Progenitor cell of endocrine pancreas (in vitro differentiated cells): ENCODE results near the gene LIX1. TPM values are rescaled to one million over a fixed set of nuclear protein-coding genes. Genes with fewer than 3 reads are reported as not detected.
"Not testable (repeated sequence)": the region's sequence is repeated elsewhere in the genome, so short reads cannot be mapped to it uniquely, and the experiment has no call there.

Source experiments
- DNase-seq: peaks from one replicate; pipeline ENCODE4 v3.0.0; 2021; ENCODE audit warnings: low spot score; ENCODE audit not compliant: unreplicated experiment
- H3K27ac Mint-ChIP-seq: 2 replicates; pipeline ENCODE4 v1.8.0; 2021; ENCODE audit warnings: mild to moderate bottlenecking, moderate library complexity, mixed read lengths
- H3K27me3 Mint-ChIP-seq: 2 replicates; pipeline ENCODE4 v1.8.0; 2021; ENCODE audit warnings: mixed read lengths
- H3K36me3 Mint-ChIP-seq: 2 replicates; pipeline ENCODE4 v1.8.0; 2022; ENCODE audit warnings: mixed read lengths; ENCODE audit not compliant: insufficient read depth
- H3K4me1 Mint-ChIP-seq: 2 replicates; pipeline ENCODE4 v1.8.0; 2021; ENCODE audit warnings: low read depth, mixed read lengths
- H3K4me3 Mint-ChIP-seq: 2 replicates; pipeline ENCODE4 v1.8.0; 2021; ENCODE audit warnings: low read depth, mild to moderate bottlenecking, moderate library complexity, mixed read lengths
- H3K9me3 Mint-ChIP-seq: 2 replicates; pipeline ENCODE4 v1.8.0; 2021; ENCODE audit warnings: low read depth, mixed read lengths
- CTCF ChIP-seq: fragments of 200-600 bp; sonication (generic); IDR thresholded peaks from one replicate; pipeline ENCODE4 v1.5.0; 2021; ENCODE audit warnings: antibody characterized with exemption, mild to moderate bottlenecking; ENCODE audit not compliant: unreplicated experiment
- total RNA-seq: library from RNA; stranded (reverse); gene quantifications from 2 replicates; pipeline ENCODE4 v1.2.1, GENCODE V29; 2021

The LIX1 gene
- total RNA-seq, 1 donor from 2014 or later: 0.31 TPM

GRCh38 chr5:97087138-97087537, 55.3 kb downstream of the LIX1 start:
- Mint-ChIP-seq H3K27me3 (no peaks in the 10 kb centered on the region), H3K4me3 (no peak overlapping the region), H3K27ac (no peak overlapping the region), H3K9me3 (no peaks in the 10 kb centered on the region), H3K36me3 (peaks cover 2% of the 10 kb centered on the region), H3K4me1 (no peaks in the 10 kb centered on the region)
- TF ChIP-seq CTCF: no peak
- no peak for DNase-seq

- no peak for TF ChIP-seq CTCF
- Mint-ChIP-seq H3K4me1 (no peaks in the 10 kb centered on the region), H3K4me3 (no peak overlapping the region), H3K9me3 (no peaks in the 10 kb centered on the region), H3K27ac (no peak overlapping the region), H3K36me3 (peaks cover 2% of the 10 kb centered on the region), H3K27me3 (no peaks in the 10 kb centered on the region)
- no peak for DNase-seq
Measured at GRCh38 chr5:97085459-97086181, 56.8 kb downstream of the LIX1 start.

- not testable (repeated sequence) for DNase-seq, H3K27me3 Mint-ChIP-seq, H3K36me3 Mint-ChIP-seq, H3K9me3 Mint-ChIP-seq, H3K27ac Mint-ChIP-seq, H3K4me1 Mint-ChIP-seq, H3K4me3 Mint-ChIP-seq
Measured at GRCh38 chr5:97084782-97085458, 57.5 kb downstream of the LIX1 start.

- H3K9me3 Mint-ChIP-seq: no peaks in the 10 kb centered on the region
- H3K4me3 Mint-ChIP-seq: no peak overlapping the region
- TF ChIP-seq CTCF: no peak
Measured at GRCh38 chr5:97078958-97079743, 63.3 kb downstream of the LIX1 start.

GRCh38 chr5:97077246-97077645, 65.2 kb downstream of the LIX1 start:
- Mint-ChIP-seq H3K36me3 (no peaks in the 10 kb centered on the region), H3K9me3 (no peaks in the 10 kb centered on the region), H3K4me3 (no peak overlapping the region), H3K4me1 (peaks cover 9% of the 10 kb centered on the region), H3K27me3 (no peaks in the 10 kb centered on the region), H3K27ac (no peak overlapping the region)
- no peak for DNase-seq
- no peak for TF ChIP-seq CTCF

More at GRCh38 chr5:97078958-97079743, 63.3 kb downstream of the LIX1 start:
- Mint-ChIP-seq H3K4me1 (peaks cover 9% of the 10 kb centered on the region), H3K27me3 (no peaks in the 10 kb centered on the region), H3K36me3 (no peaks in the 10 kb centered on the region), H3K27ac (no peak overlapping the region)
- no peak for DNase-seq
